HepG2 (cell line): ENCODE results near the gene HNRNPM. TPM values are rescaled to one million over a fixed set of nuclear protein-coding genes. Genes with fewer than 3 reads are reported as not detected.

Source experiments
- CTCF ChIP-seq: sonication (generic); formaldehyde crosslinking; IDR thresholded peaks from 2 replicates; pipeline ENCODE4 v1.5.0; 2020; ENCODE audit warnings: mild to moderate bottlenecking, missing genetic modification reagents, moderate library complexity
- ETV5 ChIP-seq: IDR thresholded peaks from 2 replicates; pipeline ENCODE4 v1.6.1; 2018; ENCODE audit warnings: missing biosample characterization, missing genetic modification reagents, inconsistent platforms, borderline replicate concordance
- GATAD1 ChIP-seq: IDR thresholded peaks from 2 replicates; pipeline ENCODE4 v1.6.1; 2016; ENCODE audit warnings: missing genetic modification reagents, missing compliant biosample characterization
- HNRNPH1 ChIP-seq: fragments of 200-400 bp; formaldehyde crosslinking; optimal IDR thresholded peaks from 2 replicates; pipeline ENCODE3; 2017; ENCODE audit warnings: mild to moderate bottlenecking, low read depth, low read length
- LBX2 ChIP-seq: sonication (generic); formaldehyde crosslinking; IDR thresholded peaks from 2 replicates; pipeline ENCODE4 v1.5.0; 2020; ENCODE audit warnings: missing genetic modification reagents, mild to moderate bottlenecking, borderline replicate concordance
- NCOR1 ChIP-seq: fragments of 200-600 bp; sonication (generic); IDR thresholded peaks from 2 replicates; pipeline ENCODE4 v1.7.0; 2017; ENCODE audit warnings: antibody characterized with exemption, low read length, borderline replicate concordance
- NR2C2 ChIP-seq: sonication (generic); formaldehyde crosslinking; IDR thresholded peaks from 2 replicates; pipeline ENCODE4 v1.4.0; 2020; ENCODE audit warnings: missing genetic modification reagents, mild to moderate bottlenecking, moderate library complexity, borderline replicate concordance
- NR3C1 ChIP-seq: sonication (generic); formaldehyde crosslinking; IDR thresholded peaks from 2 replicates; pipeline ENCODE4 v1.4.0; 2020; ENCODE audit warnings: missing genetic modification reagents
- PATZ1 ChIP-seq: sonication (generic); formaldehyde crosslinking; IDR thresholded peaks from 2 replicates; pipeline ENCODE4 v1.4.0; 2020; ENCODE audit warnings: missing genetic modification reagents
- SPEN ChIP-seq: sonication (generic); formaldehyde crosslinking; IDR thresholded peaks from 2 replicates; pipeline ENCODE4 v1.5.1; 2020; ENCODE audit warnings: low read depth, mild to moderate bottlenecking, missing genetic modification reagents
- TIGD3 ChIP-seq: sonication (generic); formaldehyde crosslinking; IDR thresholded peaks from 2 replicates; pipeline ENCODE4 v1.5.1; 2020; ENCODE audit warnings: mild to moderate bottlenecking, missing genetic modification reagents, borderline replicate concordance
- ZFP91 ChIP-seq: sonication (generic); formaldehyde crosslinking; IDR thresholded peaks from 2 replicates; pipeline ENCODE4 v1.9.0; 2022; ENCODE audit warnings: missing genetic modification reagents, mild to moderate bottlenecking, borderline replicate concordance
- ZNF124 ChIP-seq: sonication (generic); formaldehyde crosslinking; IDR thresholded peaks from 2 replicates; pipeline ENCODE4 v1.4.0; 2020; ENCODE audit warnings: missing genetic modification reagents
- ZNF18 ChIP-seq: sonication (generic); formaldehyde crosslinking; IDR thresholded peaks from 2 replicates; pipeline ENCODE4 v1.8.0; 2022; ENCODE audit warnings: mild to moderate bottlenecking, missing genetic modification reagents; ENCODE audit not compliant: insufficient replicate concordance
- ZNF224 ChIP-seq: sonication (generic); formaldehyde crosslinking; IDR thresholded peaks from 2 replicates; pipeline ENCODE4 v1.5.0; 2020; ENCODE audit warnings: mild to moderate bottlenecking, missing genetic modification reagents
- ZNF333 ChIP-seq: sonication (generic); formaldehyde crosslinking; IDR thresholded peaks from 2 replicates; pipeline ENCODE4 v1.4.0; 2020; ENCODE audit warnings: mild to moderate bottlenecking, missing genetic modification reagents, borderline replicate concordance
- ZNF430 ChIP-seq: sonication (generic); formaldehyde crosslinking; IDR thresholded peaks from 2 replicates; pipeline ENCODE4 v1.9.0; 2021; ENCODE audit warnings: mild to moderate bottlenecking, missing genetic modification reagents
- ZNF709 ChIP-seq: sonication (generic); formaldehyde crosslinking; IDR thresholded peaks from 2 replicates; pipeline ENCODE4 v1.5.0; 2020; ENCODE audit warnings: mild to moderate bottlenecking, missing genetic modification reagents
- ZNF891 ChIP-seq: sonication (generic); formaldehyde crosslinking; IDR thresholded peaks from 2 replicates; pipeline ENCODE4 v1.5.0; 2020; ENCODE audit warnings: mild to moderate bottlenecking, missing genetic modification reagents
- polyA plus RNA-seq, 8 experiments: library from polyadenylated mRNA; depleted of rRNA in 3 of 8; stranded (reverse) in 7 of 8; unstranded in 1 of 8; fragments of >200 nt; fragmentation: Illumina TruSeq in 4 of 8; extraction: Trizol in 4 of 8; gene quantifications; 2 replicates each; pipeline versions ENCODE4 v1.2.1 to v1.2.3, GENCODE V29; 2011 to 2016; ENCODE audit warnings: low read depth in 4 of 8, missing spikeins in 1 of 8, mixed read lengths in 1 of 8; ENCODE audit not compliant: insufficient read depth in 1 of 8
- total RNA-seq, 5 experiments: library from RNA; depleted of rRNA; stranded (reverse); fragments of >200 nt; fragmentation: Illumina TruSeq; extraction: Trizol; gene quantifications; 2 replicates each; pipeline ENCODE4 v1.2.3, GENCODE V29; 2016; ENCODE audit warnings: low read depth in 1 of 5

HNRNPM gene
- total and polyA plus RNA-seq, 2 of the 13 experiments (the other 11 are each of a cell fraction or from before 2014, with no cell fraction given) = 56.7 to 102 TPM

- no peak for TF ChIP-seq ZNF333
- TF ChIP-seq NR3C1 (CRISPR knock-in tag) = no peak
- no peak for TF ChIP-seq ZNF430 (CRISPR knock-in tag)
- no peak for TF ChIP-seq ZNF18 (CRISPR knock-in tag)
- peak; percentile 70 for TF ChIP-seq CTCF
- no peak for TF ChIP-seq ZNF709 (CRISPR knock-in tag)
- TF ChIP-seq NR2C2 (CRISPR knock-in tag) = no peak
- TF ChIP-seq ZNF891 = no peak
- no peak for TF ChIP-seq HNRNPH1
- TF ChIP-seq ZNF224 (CRISPR knock-in tag) = no peak
- no peak for TF ChIP-seq ZNF124 (CRISPR knock-in tag)
- no peak for TF ChIP-seq LBX2 (CRISPR knock-in tag)
- no peak for TF ChIP-seq NCOR1
- TF ChIP-seq GATAD1 = no peak
- TF ChIP-seq PATZ1 (CRISPR knock-in tag) = peak; percentile 34; the same call in 1 of the 2 replicates
- TF ChIP-seq ETV5 (CRISPR knock-in tag) = peak; percentile 46; the same call in 1 of the 2 replicates
- no peak for TF ChIP-seq ZFP91
- no peak for TF ChIP-seq TIGD3 (CRISPR knock-in tag)
- TF ChIP-seq SPEN (CRISPR knock-in tag) = peak; percentile 41; the same call in 1 of the 2 replicates
These were observed 31.8 kb upstream of the HNRNPM start, which contains the start of gene MARCHF2 (continued) for GRCh38 chr19:8412783-8413628.
